A673 (cell line): ENCODE results near the gene COG8.

Experiments used
- EZH2 ChIP-seq: fragments of 200-600 bp; sonication (generic); IDR thresholded peaks from 2 replicates; pipeline ENCODE4 v1.6.1; 2017; ENCODE audit warnings: borderline replicate concordance, low read depth, mild to moderate bottlenecking, mixed read lengths, antibody characterized with exemption, low read length; ENCODE audit not compliant: poor library complexity, severe bottlenecking
- TF ChIP-seq, protein P1 (sequence below): fragments of 300-800, 200-600 bp; sonication (generic); conservative IDR thresholded peaks from 2 replicates; pipeline ENCODE4 v1.5.1; 2017; ENCODE audit warnings: low read depth, mild to moderate bottlenecking, antibody characterized with exemption, low read length, moderate library complexity, mixed read lengths

DNA sequence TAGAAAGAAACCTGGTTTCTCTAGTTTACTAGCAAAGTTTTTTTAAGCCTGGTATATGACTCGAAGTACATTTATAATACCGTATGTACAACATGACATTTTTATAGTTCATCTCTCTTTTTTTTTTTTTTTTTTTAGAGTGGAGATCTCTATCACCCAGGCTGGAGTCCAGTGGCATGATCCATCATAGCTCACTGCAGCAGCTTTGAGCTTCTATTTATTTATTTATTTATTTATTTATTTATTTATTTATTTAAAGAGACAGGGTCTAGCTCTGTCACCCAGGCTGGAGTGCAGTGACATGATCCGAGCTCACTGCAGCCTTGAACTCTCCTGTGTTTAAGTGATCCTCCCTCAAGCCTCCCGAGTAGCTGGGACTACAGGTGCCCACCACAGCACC is 54.1 kb downstream of the COG8 start:
- TF ChIP-seq, protein P1, sequence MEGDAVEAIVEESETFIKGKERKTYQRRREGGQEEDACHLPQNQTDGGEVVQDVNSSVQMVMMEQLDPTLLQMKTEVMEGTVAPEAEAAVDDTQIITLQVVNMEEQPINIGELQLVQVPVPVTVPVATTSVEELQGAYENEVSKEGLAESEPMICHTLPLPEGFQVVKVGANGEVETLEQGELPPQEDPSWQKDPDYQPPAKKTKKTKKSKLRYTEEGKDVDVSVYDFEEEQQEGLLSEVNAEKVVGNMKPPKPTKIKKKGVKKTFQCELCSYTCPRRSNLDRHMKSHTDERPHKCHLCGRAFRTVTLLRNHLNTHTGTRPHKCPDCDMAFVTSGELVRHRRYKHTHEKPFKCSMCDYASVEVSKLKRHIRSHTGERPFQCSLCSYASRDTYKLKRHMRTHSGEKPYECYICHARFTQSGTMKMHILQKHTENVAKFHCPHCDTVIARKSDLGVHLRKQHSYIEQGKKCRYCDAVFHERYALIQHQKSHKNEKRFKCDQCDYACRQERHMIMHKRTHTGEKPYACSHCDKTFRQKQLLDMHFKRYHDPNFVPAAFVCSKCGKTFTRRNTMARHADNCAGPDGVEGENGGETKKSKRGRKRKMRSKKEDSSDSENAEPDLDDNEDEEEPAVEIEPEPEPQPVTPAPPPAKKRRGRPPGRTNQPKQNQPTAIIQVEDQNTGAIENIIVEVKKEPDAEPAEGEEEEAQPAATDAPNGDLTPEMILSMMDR, result no peak
- no peak for TF ChIP-seq EZH2
